ENCODE measurements around the gene PABPN1L.

Gene PABPN1L

GRCh38 chr16:88872650-88873331 is 6.3 kb upstream of the PABPN1L start:
- Histone ChIP-seq H3K4me1 (ENCODE audit: control extremely low read depth in 1 of 4, control insufficient read depth in 4 of 4, insufficient read depth in 4 of 4, low read length in 3 of 4) (peaks cover 0 to 15% (median 7%) of the 10 kb centered on the region in 4 experiments), H3K27me3 (replicated peaks in 2 of 5; ENCODE audit: control insufficient read depth in 4 of 5, insufficient read depth in 5 of 5, low read length in 4 of 5) (peaks cover 0 to 17% (median 0%) of the 10 kb centered on the region in 5 experiments), H3K9me3 (ENCODE audit: control extremely low read depth in 1 of 5, control insufficient read depth in 4 of 5, insufficient read depth in 2 of 5, low read depth in 1 of 5, low read length in 4 of 5) (no peaks in the 10 kb centered on the region), H3K4me3 (ENCODE audit: control insufficient read depth in 1 of 7, extremely low read depth in 1 of 7, insufficient read depth in 4 of 7, low read depth in 2 of 7, low read length in 6 of 7) (no peak overlapping the region), H3K36me3 (ENCODE audit: control insufficient read depth in 4 of 4, insufficient read depth in 4 of 4, low read length in 3 of 4) (peaks cover 0 to 42% (median 27%) of the 10 kb centered on the region in 4 experiments), H3K27ac (ENCODE audit: insufficient read depth in 1 of 2, low read depth in 1 of 2, low read length in 2 of 2, poor library complexity in 1 of 2, severe bottlenecking in 2 of 2) (no peak overlapping the region)
- no peak for DNase-seq
- POLR2A ChIA-PET = interaction anchor here (0.6 kb wide), 1 partner anchor 117 kb away, joined by 5 read pairs; no protein-coding TSS in a partner anchor
- CTCF ChIA-PET = interaction anchor here (1.0 to 1.5 kb wide), 2 partner anchors 15 to 136 kb away, joined by 3 to 5 read pairs; no protein-coding TSS in a partner anchor
- WGBS (ENCODE audit: insufficient coverage) = 74% methylated on average over 22 of the region's 25 CpGs

DNA sequence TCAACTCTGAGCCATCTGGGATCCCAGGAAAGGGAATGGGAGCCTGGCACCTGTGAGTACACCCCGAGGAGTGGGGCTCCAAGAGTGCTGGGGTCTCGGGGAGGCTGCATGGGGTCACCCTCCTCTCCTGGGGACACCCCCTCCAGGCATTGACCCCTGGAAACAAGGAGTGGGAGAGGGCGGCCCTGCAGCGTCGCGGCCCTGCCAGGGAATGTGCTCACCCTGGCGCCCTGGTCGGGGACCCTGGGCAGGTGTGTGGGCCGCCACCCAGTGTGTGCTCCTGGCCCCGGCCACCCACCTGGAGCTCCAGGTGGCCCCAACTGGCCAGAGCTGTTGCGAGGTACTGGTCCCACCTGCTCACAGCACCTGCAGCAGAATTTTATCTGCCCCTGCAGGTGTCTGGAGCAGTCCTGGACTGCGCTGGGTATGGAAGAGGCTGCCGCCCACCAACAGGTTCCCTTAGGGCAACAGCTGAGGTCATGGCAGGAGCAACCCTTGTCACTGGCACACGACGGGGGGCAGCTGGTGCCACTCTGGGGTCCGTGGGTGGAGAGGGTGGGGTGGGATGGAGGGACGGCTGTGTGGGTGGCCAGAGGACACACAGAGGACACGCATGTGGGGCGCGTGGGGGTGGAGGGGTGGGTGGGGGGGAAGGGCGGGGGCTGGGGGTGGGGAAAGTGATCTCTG is 5.4 kb upstream of the PABPN1L start:
- Histone ChIP-seq H3K4me3 (ENCODE audit: control insufficient read depth in 1 of 7, extremely low read depth in 1 of 7, insufficient read depth in 4 of 7, low read depth in 2 of 7, low read length in 6 of 7) (no peak overlapping the region), H3K9me3 (ENCODE audit: control extremely low read depth in 1 of 5, control insufficient read depth in 4 of 5, insufficient read depth in 2 of 5, low read depth in 1 of 5, low read length in 4 of 5) (no peaks in the 10 kb centered on the region), H3K27ac (ENCODE audit: insufficient read depth in 1 of 2, low read depth in 1 of 2, low read length in 2 of 2, poor library complexity in 1 of 2, severe bottlenecking in 2 of 2) (no peak overlapping the region), H3K27me3 (replicated peaks in 2 of 5; ENCODE audit: control insufficient read depth in 4 of 5, insufficient read depth in 5 of 5, low read length in 4 of 5) (peaks cover 0 to 17% (median 0%) of the 10 kb centered on the region in 5 experiments), H3K36me3 (ENCODE audit: control insufficient read depth in 4 of 4, insufficient read depth in 4 of 4, low read length in 3 of 4) (peaks cover 0 to 33% (median 21%) of the 10 kb centered on the region in 4 experiments), H3K4me1 (ENCODE audit: control extremely low read depth in 1 of 4, control insufficient read depth in 4 of 4, insufficient read depth in 4 of 4, low read length in 3 of 4) (peaks cover 0 to 15% (median 7%) of the 10 kb centered on the region in 4 experiments)
- no peak for DNase-seq
- 83% methylated on average over 15 of the region's 21 CpGs for WGBS (ENCODE audit: insufficient coverage)
- ChIA-PET CTCF (interaction anchor here (0.9 kb wide), 1 partner anchor 8 kb away, joined by 4 read pairs; no protein-coding TSS in a partner anchor), POLR2A (interaction anchor here (0.9 kb wide), 1 partner anchor 10 kb away, joined by 3 read pairs; no protein-coding TSS in a partner anchor)

- peaks cover 0 to 17% (median 0%) of the 10 kb centered on the region in 5 experiments for H3K27me3 ChIP-seq (replicated peaks in 2 of 5; ENCODE audit: control insufficient read depth in 4 of 5, insufficient read depth in 5 of 5, low read length in 4 of 5)
- peaks cover 0 to 15% (median 7%) of the 10 kb centered on the region in 4 experiments for H3K4me1 ChIP-seq (ENCODE audit: control extremely low read depth in 1 of 4, control insufficient read depth in 4 of 4, insufficient read depth in 4 of 4, low read length in 3 of 4)
- CTCF ChIA-PET = interaction anchor here (0.9 kb wide), 1 partner anchor 9 kb away, joined by 4 read pairs; no protein-coding TSS in a partner anchor
- H3K36me3 ChIP-seq (ENCODE audit: control insufficient read depth in 4 of 4, insufficient read depth in 4 of 4, low read length in 3 of 4) = peaks cover 0 to 28% (median 17%) of the 10 kb centered on the region in 4 experiments
- POLR2A ChIA-PET = interaction anchor here (0.9 kb wide), 1 partner anchor 10 kb away, joined by 3 read pairs; no protein-coding TSS in a partner anchor
- peak in 1 of 3 donors; percentile 30 for DNase-seq
- H3K4me3 ChIP-seq (ENCODE audit: control insufficient read depth in 1 of 7, extremely low read depth in 1 of 7, insufficient read depth in 4 of 7, low read depth in 2 of 7, low read length in 6 of 7) = peak overlapping the region in 3 of 7 experiments; percentile 8 to 55 (median 19)
- no peaks in the 10 kb centered on the region for H3K9me3 ChIP-seq (ENCODE audit: control extremely low read depth in 1 of 5, control insufficient read depth in 4 of 5, insufficient read depth in 2 of 5, low read depth in 1 of 5, low read length in 4 of 5)
- WGBS (ENCODE audit: insufficient coverage) = 13% methylated on average over 4 of the region's 8 CpGs
- no peak overlapping the region for H3K27ac ChIP-seq (ENCODE audit: insufficient read depth in 1 of 2, low read depth in 1 of 2, low read length in 2 of 2, poor library complexity in 1 of 2, severe bottlenecking in 2 of 2)
Measured at GRCh38 chr16:88871349-88871702, 4.9 kb upstream of the PABPN1L start.

DNA sequence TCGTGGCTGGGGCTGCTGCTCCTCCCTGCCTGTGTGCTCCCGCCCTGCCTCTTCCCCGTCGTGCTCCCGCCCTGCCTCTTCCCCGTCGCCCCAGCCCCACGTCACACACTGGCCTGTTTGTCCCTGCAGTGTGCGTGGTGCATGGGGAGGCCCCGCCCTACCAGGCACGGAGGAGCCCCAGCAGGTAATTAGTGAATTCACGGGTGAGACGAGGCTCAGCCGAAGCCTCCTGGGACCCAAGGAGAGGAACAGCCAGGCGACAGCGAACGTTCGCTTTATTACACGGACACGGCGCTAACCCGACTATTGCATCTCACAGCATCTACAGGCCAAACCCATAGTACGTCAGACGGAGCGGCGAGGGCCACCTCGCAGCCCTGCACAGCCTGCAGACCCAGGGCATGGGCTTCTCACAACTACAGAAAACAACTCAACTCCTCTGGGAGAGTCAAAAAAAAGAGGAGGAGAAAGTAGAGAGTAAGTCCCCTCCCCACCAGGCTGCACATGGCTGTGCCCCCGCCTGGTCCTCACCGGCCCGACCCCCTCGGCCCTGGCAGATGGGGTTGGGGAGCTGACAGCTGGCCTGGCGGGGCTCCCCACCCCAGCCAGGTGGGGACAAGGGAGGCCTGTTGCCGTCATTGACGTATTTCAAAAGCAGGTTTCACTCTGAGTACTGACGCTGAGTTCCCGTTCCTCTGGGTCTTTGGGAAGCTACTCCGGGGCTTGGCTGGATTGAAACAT is 4.3 kb upstream of the PABPN1L start:
- no peaks in the 10 kb centered on the region for H3K9me3 ChIP-seq (ENCODE audit: control extremely low read depth in 1 of 5, control insufficient read depth in 4 of 5, insufficient read depth in 2 of 5, low read depth in 1 of 5, low read length in 4 of 5)
- peaks cover 0 to 17% (median 0%) of the 10 kb centered on the region in 5 experiments for H3K27me3 ChIP-seq (replicated peaks in 2 of 5; ENCODE audit: control insufficient read depth in 4 of 5, insufficient read depth in 5 of 5, low read length in 4 of 5)
- 28% methylated on average over 21 of the region's 37 CpGs for WGBS (ENCODE audit: insufficient coverage)
- peak overlapping the region in 2 of 7 experiments; percentile 19 to 55 for H3K4me3 ChIP-seq (ENCODE audit: control insufficient read depth in 1 of 7, extremely low read depth in 1 of 7, insufficient read depth in 4 of 7, low read depth in 2 of 7, low read length in 6 of 7)
- no peak overlapping the region for H3K27ac ChIP-seq (ENCODE audit: insufficient read depth in 1 of 2, low read depth in 1 of 2, low read length in 2 of 2, poor library complexity in 1 of 2, severe bottlenecking in 2 of 2)
- ChIA-PET POLR2A (interaction anchor here (0.7 to 0.9 kb wide), 2 partner anchors 9 to 97 kb away, joined by 3 to 5 read pairs; no protein-coding TSS in a partner anchor), CTCF (interaction anchor here (0.9 kb wide), 1 partner anchor 9 kb away, joined by 4 read pairs; no protein-coding TSS in a partner anchor)
- peaks cover 0 to 22% (median 15%) of the 10 kb centered on the region in 4 experiments for H3K36me3 ChIP-seq (ENCODE audit: control insufficient read depth in 4 of 4, insufficient read depth in 4 of 4, low read length in 3 of 4)
- H3K4me1 ChIP-seq (ENCODE audit: control extremely low read depth in 1 of 4, control insufficient read depth in 4 of 4, insufficient read depth in 4 of 4, low read length in 3 of 4) = peaks cover 0 to 15% (median 7%) of the 10 kb centered on the region in 4 experiments
- peak in 2 of 3 donors; percentile 34 to 48 for DNase-seq

DNA sequence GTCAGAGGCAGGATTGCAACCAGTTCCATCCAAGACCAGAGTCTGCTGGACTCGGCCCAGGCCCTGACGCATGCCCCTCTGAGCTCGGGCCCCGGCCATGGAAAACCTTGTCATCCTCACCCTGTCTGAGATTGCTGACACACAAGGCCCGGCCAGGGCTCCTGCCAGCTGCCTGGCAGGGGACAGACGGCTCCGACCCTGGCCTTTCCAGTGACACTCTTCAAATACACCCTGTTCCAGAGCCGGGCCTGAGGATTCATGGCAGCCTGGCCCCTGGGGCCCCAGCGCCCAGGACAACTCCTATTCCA is 3.2 kb upstream of the PABPN1L start:
- Histone ChIP-seq H3K27ac (ENCODE audit: insufficient read depth in 1 of 2, low read depth in 1 of 2, low read length in 2 of 2, poor library complexity in 1 of 2, severe bottlenecking in 2 of 2) (no peak overlapping the region), H3K36me3 (ENCODE audit: control insufficient read depth in 4 of 4, insufficient read depth in 4 of 4, low read length in 3 of 4) (peaks cover 0 to 11% (median 6%) of the 10 kb centered on the region in 4 experiments), H3K9me3 (ENCODE audit: control extremely low read depth in 1 of 5, control insufficient read depth in 4 of 5, insufficient read depth in 2 of 5, low read depth in 1 of 5, low read length in 4 of 5) (no peaks in the 10 kb centered on the region), H3K4me1 (ENCODE audit: control extremely low read depth in 1 of 4, control insufficient read depth in 4 of 4, insufficient read depth in 4 of 4, low read length in 3 of 4) (peaks cover 0 to 15% (median 7%) of the 10 kb centered on the region in 4 experiments), H3K4me3 (ENCODE audit: control insufficient read depth in 1 of 7, extremely low read depth in 1 of 7, insufficient read depth in 4 of 7, low read depth in 2 of 7, low read length in 6 of 7) (no peak overlapping the region), H3K27me3 (replicated peaks in 2 of 5; ENCODE audit: control insufficient read depth in 4 of 5, insufficient read depth in 5 of 5, low read length in 4 of 5) (peaks cover 0 to 17% (median 0%) of the 10 kb centered on the region in 5 experiments)
- DNase-seq = no peak
- 94% methylated on average over 9 of the region's 9 CpGs for WGBS (ENCODE audit: insufficient coverage)
- POLR2A ChIA-PET = no interaction called here
- CTCF ChIA-PET = interaction anchor here (2.1 kb wide), 1 partner anchor 11 kb away, joined by 6 read pairs; no protein-coding TSS in a partner anchor

- Histone ChIP-seq H3K9me3 (ENCODE audit: control extremely low read depth in 1 of 5, control insufficient read depth in 4 of 5, insufficient read depth in 2 of 5, low read depth in 1 of 5, low read length in 4 of 5) (no peaks in the 10 kb centered on the region), H3K4me3 (ENCODE audit: control insufficient read depth in 1 of 7, extremely low read depth in 1 of 7, insufficient read depth in 4 of 7, low read depth in 2 of 7, low read length in 6 of 7) (no peak overlapping the region), H3K27me3 (replicated peaks in 2 of 5; ENCODE audit: control insufficient read depth in 4 of 5, insufficient read depth in 5 of 5, low read length in 4 of 5) (peaks cover 0 to 17% (median 0%) of the 10 kb centered on the region in 5 experiments), H3K36me3 (ENCODE audit: control insufficient read depth in 4 of 4, insufficient read depth in 4 of 4, low read length in 3 of 4) (peaks cover 0 to 6% (median 1%) of the 10 kb centered on the region in 4 experiments), H3K4me1 (ENCODE audit: control extremely low read depth in 1 of 4, control insufficient read depth in 4 of 4, insufficient read depth in 4 of 4, low read length in 3 of 4) (peaks cover 0 to 15% (median 7%) of the 10 kb centered on the region in 4 experiments), H3K27ac (ENCODE audit: insufficient read depth in 1 of 2, low read depth in 1 of 2, low read length in 2 of 2, poor library complexity in 1 of 2, severe bottlenecking in 2 of 2) (no peak overlapping the region)
- CTCF ChIA-PET = interaction anchor here (2.1 kb wide), 1 partner anchor 11 kb away, joined by 6 read pairs; no protein-coding TSS in a partner anchor
- POLR2A ChIA-PET = no interaction called here
- 95% methylated on average over 27 of the region's 27 CpGs for WGBS (ENCODE audit: insufficient coverage)
- DNase-seq = no peak
Measured at GRCh38 chr16:88868974-88869672, 2.7 kb upstream of the PABPN1L start.
